ENCODE results near the gene COMMD6.

DNA sequence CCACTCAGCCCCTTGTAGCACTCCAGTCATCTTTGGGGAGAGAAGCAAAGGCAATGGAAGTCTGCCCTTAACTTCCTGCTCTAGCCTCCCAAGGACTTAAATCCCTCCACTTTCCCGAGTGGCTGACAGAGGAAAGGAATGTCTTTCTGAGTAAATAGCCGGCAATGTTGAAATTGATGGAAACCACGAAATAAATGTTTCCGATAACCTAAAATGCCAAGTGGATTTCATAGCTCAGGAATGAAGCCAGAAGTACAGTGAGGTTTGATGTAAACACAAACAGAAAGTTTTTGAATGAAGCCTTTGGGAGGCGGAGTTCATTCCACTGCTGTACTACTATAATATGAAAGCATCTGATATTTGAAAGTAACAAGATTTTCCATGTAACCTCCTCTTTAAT is 41.7 kb downstream of the COMMD6 start:
- TF ChIP-seq POLR2A (IDR thresholded peaks at IDR 0.05; ENCODE audit: low read depth, low read length) = no peak
- TF ChIP-seq EZH2 (IDR thresholded peaks at IDR 0.05; ENCODE audit: borderline replicate concordance, low read depth, low read length, severe bottlenecking) = no peak
